Measurements from ENCODE around the gene ZNF808. TPM values are rescaled to one million over a fixed set of nuclear protein-coding genes. Genes with fewer than 3 reads are reported as not detected.
"Not testable (repeated sequence)": the region's sequence is repeated elsewhere in the genome, so short reads cannot be mapped to it uniquely, and the experiment has no call there.

ZNF808 gene
- total RNA-seq, 1 donor from 2014 or later: 9.0 TPM

DNA sequence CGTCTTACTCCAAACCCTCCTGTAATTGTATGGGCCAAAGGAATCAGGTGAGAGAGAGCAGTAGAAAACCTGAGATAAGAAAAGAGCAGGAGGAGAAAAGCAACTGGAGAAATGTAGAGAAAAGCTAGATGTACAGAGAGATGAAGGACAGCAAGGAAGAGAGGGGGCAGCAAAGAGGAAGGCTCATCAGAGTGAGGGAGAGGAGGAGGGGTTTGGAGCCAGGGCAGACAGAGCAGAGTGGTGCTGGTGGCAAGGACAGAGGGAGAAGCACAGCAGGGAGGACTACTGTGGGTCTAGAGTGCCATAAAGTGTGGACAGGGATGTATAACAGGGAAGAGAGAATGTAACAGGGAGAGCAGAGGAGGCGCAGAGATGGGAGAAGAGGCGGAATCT is 74.5 kb downstream of the ZNF808 start:
- H3K27ac ChIP-seq: peak overlapping the region; percentile 81 to 85
- H3K4me1 ChIP-seq; H3K27me3 ChIP-seq; H3K36me3 ChIP-seq; DNase-seq (ENCODE audit: low spot score in 2 of 2); H3K9me3 ChIP-seq: not testable (repeated sequence)
- H3K4me3 ChIP-seq: peak overlapping the region; percentile 57 to 75
- TF ChIP-seq, protein P1, sequence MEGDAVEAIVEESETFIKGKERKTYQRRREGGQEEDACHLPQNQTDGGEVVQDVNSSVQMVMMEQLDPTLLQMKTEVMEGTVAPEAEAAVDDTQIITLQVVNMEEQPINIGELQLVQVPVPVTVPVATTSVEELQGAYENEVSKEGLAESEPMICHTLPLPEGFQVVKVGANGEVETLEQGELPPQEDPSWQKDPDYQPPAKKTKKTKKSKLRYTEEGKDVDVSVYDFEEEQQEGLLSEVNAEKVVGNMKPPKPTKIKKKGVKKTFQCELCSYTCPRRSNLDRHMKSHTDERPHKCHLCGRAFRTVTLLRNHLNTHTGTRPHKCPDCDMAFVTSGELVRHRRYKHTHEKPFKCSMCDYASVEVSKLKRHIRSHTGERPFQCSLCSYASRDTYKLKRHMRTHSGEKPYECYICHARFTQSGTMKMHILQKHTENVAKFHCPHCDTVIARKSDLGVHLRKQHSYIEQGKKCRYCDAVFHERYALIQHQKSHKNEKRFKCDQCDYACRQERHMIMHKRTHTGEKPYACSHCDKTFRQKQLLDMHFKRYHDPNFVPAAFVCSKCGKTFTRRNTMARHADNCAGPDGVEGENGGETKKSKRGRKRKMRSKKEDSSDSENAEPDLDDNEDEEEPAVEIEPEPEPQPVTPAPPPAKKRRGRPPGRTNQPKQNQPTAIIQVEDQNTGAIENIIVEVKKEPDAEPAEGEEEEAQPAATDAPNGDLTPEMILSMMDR (IDR thresholded peaks at IDR 0.05): peak in 1 of 3 experiments; percentile 33
- intact Hi-C loops (cut with DNase I): loop anchor here (1.0 to 2.0 kb wide), 5 partner anchors 32 to 88 kb away; partner anchors contain the start of genes ZNF701, ZNF808 and ZNF83

- peaks cover 0 to 8% of the 10 kb centered on the region in 2 donors for H3K4me1 ChIP-seq
- H3K4me3 ChIP-seq: no peak overlapping the region
- H3K36me3 ChIP-seq: peaks cover 0 to 3% of the 10 kb centered on the region in 2 donors
- TF ChIP-seq, protein P1 (IDR thresholded peaks at IDR 0.05): no peak
- peaks cover 0 to 8% of the 10 kb centered on the region in 2 donors for H3K9me3 ChIP-seq
- intact Hi-C loops (cut with DNase I): no loop called here
- DNase-seq (ENCODE audit: low spot score in 2 of 2): no peak
- no peaks in the 10 kb centered on the region for H3K27me3 ChIP-seq
- H3K27ac ChIP-seq: peak overlapping the region; percentile 81 to 85
These were observed 75.5 kb downstream of the ZNF808 start for GRCh38 chr19:52602941-52603340.

GRCh38 chr19:52603558-52604207 is 76.2 kb downstream of the ZNF808 start:
- intact Hi-C loops (cut with DNase I): loop anchor here (2.0 kb wide), 1 partner anchor 45 kb away; no protein-coding TSS in a partner anchor
- H3K9me3 ChIP-seq: peaks cover 0 to 8% of the 10 kb centered on the region in 2 donors
- peaks cover 0 to 8% of the 10 kb centered on the region in 2 donors for H3K4me1 ChIP-seq
- peaks cover 0 to 3% of the 10 kb centered on the region in 2 donors for H3K36me3 ChIP-seq
- no peaks in the 10 kb centered on the region for H3K27me3 ChIP-seq
- no peak overlapping the region for H3K4me3 ChIP-seq
- peak overlapping the region; percentile 81 to 85 for H3K27ac ChIP-seq
- peak in 1 of 2 donors; percentile 64 for DNase-seq (ENCODE audit: low spot score in 2 of 2)
- TF ChIP-seq, protein P1 (IDR thresholded peaks at IDR 0.05): no peak

Other genes starting within 250 kb of the ZNF808 start
- 4.4 TPM for gene ZNF480, start 230.5 kb upstream of the ZNF808 start, total RNA-seq
- not detected for gene ZNF610, start 191.4 kb upstream of the ZNF808 start, total RNA-seq
- 21.5 TPM for gene ZNF880, start 157.7 kb upstream of the ZNF808 start, total RNA-seq
- gene ZNF528, start 129.8 kb upstream of the ZNF808 start, total RNA-seq: 4.0 TPM
- gene ZNF534, start 98.5 kb upstream of the ZNF808 start, total RNA-seq: not detected
- not detected for gene ZNF578, start 74.1 kb upstream of the ZNF808 start, total RNA-seq
- gene ZNF701, start 42.6 kb downstream of the ZNF808 start, total RNA-seq: 13.2 TPM
- gene ZNF83, start 110.7 kb downstream of the ZNF808 start, total RNA-seq: 29.1 TPM
- gene ZNF611, start 207.4 kb downstream of the ZNF808 start, total RNA-seq: 13.1 TPM